HepG2 (cell line): ENCODE data around the gene CDH13. TPM values are rescaled to one million over a fixed set of nuclear protein-coding genes. Genes with fewer than 3 reads are reported as not detected.

ENCODE experiments used
- ATAC-seq: fragments of 200-7000 bp; cut with Tn5 transposase; 3 replicates; pipeline ENCODE4 v1.9.1; 2020; ENCODE audit warnings: mild to moderate bottlenecking, moderate library complexity
- BruUV-seq: library from RNA; stranded (reverse); fragments of 400-500 nt; replicated peaks from 2 replicates; lab custom pipeline; 2021; lab: Mats Ljungman, UMichigan
- CTCF ChIA-PET: fragments of 300-600 bp; formaldehyde crosslinking; extraction: SDS; loops from one replicate; lab custom pipeline; 2021; ENCODE audit warnings: low total read pairs, inconsistent platforms, low intra/inter-chr PET ratio; lab: Yijun Ruan, JAX
- POLR2A ChIA-PET: fragments of 350-600 bp; sonication (Branson Sonifier 250); formaldehyde crosslinking; loops from one replicate; lab custom pipeline; 2020; ENCODE audit warnings: antibody characterized with exemption, inconsistent platforms; lab: Yijun Ruan, JAX
- DNase-seq: peaks from one replicate; pipeline ENCODE4 v3.0.0-alpha.2; 2015; ENCODE audit warnings: low spot score
- FAIRE-seq: peaks from 3 replicates; lab custom pipeline; 2011; peaks lifted over from hg19 to GRCh38; lab: Jason Lieb, UNC
- H2AFZ ChIP-seq: one replicate; pipeline ENCODE4 v1.6.1; 2011; ENCODE audit warnings: low read length, inconsistent platforms
- H3K27ac ChIP-seq: fragments of 300-600 bp; 3 replicates; pipeline ENCODE4 v1.8.0; 2011; ENCODE audit warnings: mixed run types, mild to moderate bottlenecking, mixed read lengths, low read length, inconsistent platforms; ENCODE audit not compliant: insufficient read depth; ENCODE audit errors: extremely low read length
- H3K27me3 ChIP-seq, 2 experiments: fragments of 200-600 bp in 1 of 2; 2 replicates in 1 of 2; 3 replicates in 1 of 2; pipeline versions ENCODE4 v1.6.0 to v1.8.0; 2011; ENCODE audit warnings: low read length in 2 of 2, mild to moderate bottlenecking in 2 of 2, moderate library complexity in 2 of 2, inconsistent platforms in 1 of 2; ENCODE audit not compliant: insufficient read depth in 2 of 2, control insufficient read depth in 1 of 2
- H3K36me3 ChIP-seq, 2 experiments: fragments of 200-600 bp in 1 of 2; replicated peaks in 1 of 2; 2 replicates in 1 of 2; 3 replicates in 1 of 2; pipeline versions ENCODE4 v1.5.1 to v1.8.0; 2011; ENCODE audit warnings: low read length in 2 of 2, inconsistent platforms in 1 of 2; ENCODE audit not compliant: insufficient read depth in 2 of 2, control insufficient read depth in 1 of 2
- H3K4me1 ChIP-seq: 2 replicates; pipeline ENCODE4 v1.5.1; 2012; ENCODE audit warnings: low read length, inconsistent platforms; ENCODE audit not compliant: insufficient read depth
- H3K4me2 ChIP-seq: 2 replicates; pipeline ENCODE4 v1.6.0; 2011; ENCODE audit warnings: low read depth, low read length, inconsistent platforms
- H3K4me3 ChIP-seq, 3 experiments: fragments of 200-600 bp in 1 of 3; sonication (generic), shearing (Covaris generic) in 1 of 3; replicated peaks in 1 of 3; 2 replicates each; pipeline ENCODE4 v1.5.1; 2011 to 2016; ENCODE audit warnings: low read length in 3 of 3, inconsistent platforms in 2 of 3, low read depth in 2 of 3, mild to moderate bottlenecking in 2 of 3, control low read depth in 1 of 3, mixed read lengths in 1 of 3; ENCODE audit not compliant: insufficient read depth in 1 of 3
- H3K79me2 ChIP-seq: one replicate; pipeline ENCODE4 v1.6.1; 2011; ENCODE audit warnings: low read length, inconsistent platforms; ENCODE audit not compliant: insufficient read depth
- H3K9ac ChIP-seq: 2 replicates; pipeline ENCODE4 v1.6.0; 2011; ENCODE audit warnings: mild to moderate bottlenecking, low read depth, low read length, inconsistent platforms; ENCODE audit not compliant: insufficient read depth
- H3K9me3 ChIP-seq: 2 replicates; pipeline ENCODE4 v1.5.1; 2012; ENCODE audit warnings: mild to moderate bottlenecking, low read length
- H4K20me1 ChIP-seq: 2 replicates; pipeline ENCODE4 v1.6.0; 2011; ENCODE audit warnings: inconsistent platforms, mild to moderate bottlenecking, low read length, moderate library complexity; ENCODE audit not compliant: insufficient read depth
- FOXM1 ChIP-seq: sonication (generic); formaldehyde crosslinking; IDR thresholded peaks from 2 replicates; pipeline ENCODE4 v1.5.0; 2020; ENCODE audit warnings: missing genetic modification reagents
- GPN1 ChIP-seq: sonication (generic); formaldehyde crosslinking; IDR thresholded peaks from 2 replicates; pipeline ENCODE4 v1.5.1; 2020; ENCODE audit warnings: missing genetic modification reagents, borderline replicate concordance
- HINFP ChIP-seq: sonication (generic); formaldehyde crosslinking; IDR thresholded peaks from 2 replicates; pipeline ENCODE4 v1.4.0; 2020; ENCODE audit warnings: low read depth, mild to moderate bottlenecking, missing genetic modification reagents
- HMG20B ChIP-seq: conservative IDR thresholded peaks from 2 replicates; pipeline ENCODE4 v1.6.1; 2016; ENCODE audit warnings: missing genetic modification reagents, missing compliant biosample characterization
- MEIS2 ChIP-seq: sonication (generic); formaldehyde crosslinking; IDR thresholded peaks from 2 replicates; pipeline ENCODE4 v1.9.0; 2021; ENCODE audit warnings: mild to moderate bottlenecking, missing genetic modification reagents
- MTF2 ChIP-seq: sonication (generic); formaldehyde crosslinking; IDR thresholded peaks from 2 replicates; pipeline ENCODE4 v1.5.0; 2020; ENCODE audit warnings: missing genetic modification reagents, borderline replicate concordance
- NCOA2 ChIP-seq: sonication (generic); formaldehyde crosslinking; IDR thresholded peaks from 2 replicates; pipeline ENCODE4 v1.8.0; 2022; ENCODE audit warnings: inconsistent platforms
- SNAI1 ChIP-seq: sonication (generic); formaldehyde crosslinking; IDR thresholded peaks from 2 replicates; pipeline ENCODE4 v1.5.0; 2020; ENCODE audit warnings: mild to moderate bottlenecking, missing genetic modification reagents, borderline replicate concordance
- STAT5B ChIP-seq: sonication (generic); formaldehyde crosslinking; IDR thresholded peaks from 2 replicates; pipeline ENCODE4 v1.4.0; 2020; ENCODE audit warnings: missing genetic modification reagents
- ZBTB42 ChIP-seq: sonication (generic); formaldehyde crosslinking; IDR thresholded peaks from 2 replicates; pipeline ENCODE4 v1.5.0; 2020; ENCODE audit warnings: mild to moderate bottlenecking, missing genetic modification reagents
- ZHX1 ChIP-seq: sonication (generic); formaldehyde crosslinking; IDR thresholded peaks from 2 replicates; pipeline ENCODE4 v1.8.1; 2022; ENCODE audit warnings: low read depth, mild to moderate bottlenecking, missing genetic modification reagents
- ZNF101 ChIP-seq: sonication (generic); formaldehyde crosslinking; IDR thresholded peaks from 2 replicates; pipeline ENCODE4 v1.4.0; 2020; ENCODE audit warnings: mild to moderate bottlenecking, low read depth, missing genetic modification reagents, borderline replicate concordance
- ZNF34 ChIP-seq: sonication (generic); formaldehyde crosslinking; IDR thresholded peaks from 2 replicates; pipeline ENCODE4 v1.4.0; 2020; ENCODE audit warnings: mild to moderate bottlenecking, missing genetic modification reagents, borderline replicate concordance
- ZNF576 ChIP-seq: sonication (generic); formaldehyde crosslinking; IDR thresholded peaks from 2 replicates; pipeline ENCODE4 v1.4.0; 2020; ENCODE audit warnings: mild to moderate bottlenecking, missing genetic modification reagents
- ZNF577 ChIP-seq: sonication (generic); formaldehyde crosslinking; IDR thresholded peaks from 2 replicates; pipeline ENCODE4 v1.4.0; 2020; ENCODE audit warnings: mild to moderate bottlenecking, low read depth, missing genetic modification reagents, borderline replicate concordance
- WGBS: methylation state at CpG from one replicate; pipeline ENCODE4 v1.1.6; 2017; ENCODE audit warnings: low lambda C conversion rate; 5-methylcytosine and 5-hydroxymethylcytosine counted together
- in situ Hi-C: cut with HindIII; loops from 2 replicates; pipeline ENCODE4 v1.10.0; 2017; ENCODE audit warnings: low pct_unique_long_range_greater_than_20kb; ENCODE audit not compliant: extremely low pct_ligation_motif_present
- intact Hi-C: fragments of 100-400 bp; cut with micrococcal nuclease; formaldehyde crosslinking; loops from one replicate; pipeline ENCODE4 v1.10.0; 2022; ENCODE audit not compliant: unreplicated experiment
- polyA plus RNA-seq, 8 experiments: library from polyadenylated mRNA; depleted of rRNA in 3 of 8; stranded (reverse) in 7 of 8; unstranded in 1 of 8; fragments of >200 nt; fragmentation: Illumina TruSeq in 4 of 8; extraction: Trizol in 4 of 8; gene quantifications; 2 replicates each; pipeline versions ENCODE4 v1.2.1 to v1.2.3, GENCODE V29; 2011 to 2016; ENCODE audit warnings: low read depth in 4 of 8, missing spikeins in 1 of 8, mixed read lengths in 1 of 8; ENCODE audit not compliant: insufficient read depth in 1 of 8
- total RNA-seq, 5 experiments: library from RNA; depleted of rRNA; stranded (reverse); fragments of >200 nt; fragmentation: Illumina TruSeq; extraction: Trizol; gene quantifications; 2 replicates each; pipeline ENCODE4 v1.2.3, GENCODE V29; 2016; ENCODE audit warnings: low read depth in 1 of 5

Gene CDH13
- total and polyA plus RNA-seq, 2 of the 13 experiments (the other 11 are each of a cell fraction or from before 2014, with no cell fraction given), result not detected

GRCh38 chr16:82660075-82660645 lies 33.4 kb downstream of the CDH13 start:
- in situ Hi-C loops, result no loop called here
- ChIA-PET POLR2A (no interaction called here), CTCF (no interaction called here)
- no peak overlapping the region for H3K9ac ChIP-seq
- no peak for DNase-seq
- H3K27me3 ChIP-seq, result no peaks in the 10 kb centered on the region; a peak in 1 of 5 replicates
- H3K36me3 ChIP-seq, result no peaks in the 10 kb centered on the region
- no peak for ATAC-seq
- no TSS peak for BruUV-seq
- H3K27ac ChIP-seq, result no peak overlapping the region
- no peak overlapping the region for H3K4me3 ChIP-seq
- no peak overlapping the region for H3K4me2 ChIP-seq
- FAIRE-seq, result no peak
- no peaks in the 10 kb centered on the region for H3K4me1 ChIP-seq
- no peaks in the 10 kb centered on the region for H4K20me1 ChIP-seq
- intact Hi-C loops, result no loop called here
- H3K9me3 ChIP-seq, result 0 out of 2 replicates have a peak, but pooled peaks cover 2% of the 10 kb centered on the region
- TF ChIP-seq FOXM1 (CRISPR knock-in tag), result no peak
- no peak for TF ChIP-seq NCOA2
- TF ChIP-seq HINFP (CRISPR knock-in tag), result no peak
- TF ChIP-seq ZNF34, result no peak
- 39% methylated on average over 8 of the region's 8 CpGs for WGBS
- H2AFZ ChIP-seq, result no peak overlapping the region
- H3K79me2 ChIP-seq, result no peaks in the 10 kb centered on the region

- ATAC-seq (no peak), DNase-seq (no peak), FAIRE-seq (no peak)
- H3K4me1 ChIP-seq, result no peaks in the 10 kb centered on the region
- H3K4me3 ChIP-seq, result no peak overlapping the region
- no peaks in the 10 kb centered on the region; a peak in 1 of 5 replicates for H3K27me3 ChIP-seq
- H3K9me3 ChIP-seq, result 0 out of 2 replicates have a peak, but pooled peaks cover 6% of the 10 kb centered on the region
- BruUV-seq, result no TSS peak
- no peak overlapping the region for H2AFZ ChIP-seq
- intact Hi-C loops, result no loop called here
- H3K9ac ChIP-seq, result no peak overlapping the region
- H3K36me3 ChIP-seq, result no peaks in the 10 kb centered on the region
- WGBS, result 18% methylated on average over 7 of the region's 7 CpGs
- no peak overlapping the region for H3K27ac ChIP-seq
- H3K4me2 ChIP-seq, result no peak overlapping the region
- ChIA-PET CTCF (no interaction called here), POLR2A (no interaction called here)
- no peaks in the 10 kb centered on the region for H3K79me2 ChIP-seq
- in situ Hi-C loops, result no loop called here
- no peaks in the 10 kb centered on the region for H4K20me1 ChIP-seq
- no peak for TF ChIP-seq STAT5B (CRISPR knock-in tag)
- no peak for TF ChIP-seq ZHX1 (CRISPR knock-in tag)
- TF ChIP-seq GPN1 (CRISPR knock-in tag), result no peak
- no peak for TF ChIP-seq MEIS2 (CRISPR knock-in tag)
- no peak for TF ChIP-seq ZNF101
- no peak for TF ChIP-seq SNAI1
- no peak for TF ChIP-seq ZNF577 (CRISPR knock-in tag)
- TF ChIP-seq HMG20B (CRISPR knock-in tag), result no peak
- no peak for TF ChIP-seq ZBTB42 (CRISPR knock-in tag)
- no peak for TF ChIP-seq MTF2 (CRISPR knock-in tag)
- no peak for TF ChIP-seq ZNF576 (CRISPR knock-in tag)
Measured at GRCh38 chr16:82660966-82661365, 34.2 kb downstream of the CDH13 start.
